ENCODE measurements around the gene TREML2. TPM values are rescaled to one million over a fixed set of nuclear protein-coding genes. Genes with fewer than 3 reads are reported as not detected.
A peak's percentile ranks its signal among the peaks of the same experiment; 100 is the strongest.

The TREML2 gene
- total RNA-seq, 1 donor from 2014 or later, result 0.61 TPM

DNA sequence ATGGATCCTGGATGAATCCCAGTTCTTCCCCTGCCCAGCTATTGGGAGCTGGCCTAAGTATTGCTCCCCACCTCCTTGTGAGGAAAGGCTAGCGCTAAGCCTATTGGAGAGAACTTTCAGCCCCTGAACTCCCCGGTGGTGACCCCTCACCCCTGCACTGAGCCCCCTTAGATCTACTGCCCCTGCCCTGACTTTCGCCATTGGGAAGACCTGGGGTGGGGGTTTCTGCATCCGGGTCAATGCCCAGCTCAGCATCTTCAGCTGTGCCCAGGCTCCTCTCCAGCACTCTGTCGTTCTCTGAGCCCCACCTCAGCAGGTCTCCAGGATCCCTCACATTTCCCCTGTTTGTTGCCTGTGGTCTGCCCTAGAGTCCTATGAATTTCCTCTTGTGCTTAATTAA lies 36.2 kb upstream of the TREML2 start:
- Histone ChIP-seq H3K9me3 (no peaks in the 10 kb centered on the region), H3K4me1 (no peaks in the 10 kb centered on the region), H3K27ac (no peak overlapping the region), H3K4me3 (no peak overlapping the region), H3K36me3 (no peaks in the 10 kb centered on the region), H3K27me3 (peaks cover 24% of the 10 kb centered on the region)
- intact Hi-C loops (cut with DNase I), result no loop called here
- DNase-seq, result no peak
- TF ChIP-seq, protein P1, sequence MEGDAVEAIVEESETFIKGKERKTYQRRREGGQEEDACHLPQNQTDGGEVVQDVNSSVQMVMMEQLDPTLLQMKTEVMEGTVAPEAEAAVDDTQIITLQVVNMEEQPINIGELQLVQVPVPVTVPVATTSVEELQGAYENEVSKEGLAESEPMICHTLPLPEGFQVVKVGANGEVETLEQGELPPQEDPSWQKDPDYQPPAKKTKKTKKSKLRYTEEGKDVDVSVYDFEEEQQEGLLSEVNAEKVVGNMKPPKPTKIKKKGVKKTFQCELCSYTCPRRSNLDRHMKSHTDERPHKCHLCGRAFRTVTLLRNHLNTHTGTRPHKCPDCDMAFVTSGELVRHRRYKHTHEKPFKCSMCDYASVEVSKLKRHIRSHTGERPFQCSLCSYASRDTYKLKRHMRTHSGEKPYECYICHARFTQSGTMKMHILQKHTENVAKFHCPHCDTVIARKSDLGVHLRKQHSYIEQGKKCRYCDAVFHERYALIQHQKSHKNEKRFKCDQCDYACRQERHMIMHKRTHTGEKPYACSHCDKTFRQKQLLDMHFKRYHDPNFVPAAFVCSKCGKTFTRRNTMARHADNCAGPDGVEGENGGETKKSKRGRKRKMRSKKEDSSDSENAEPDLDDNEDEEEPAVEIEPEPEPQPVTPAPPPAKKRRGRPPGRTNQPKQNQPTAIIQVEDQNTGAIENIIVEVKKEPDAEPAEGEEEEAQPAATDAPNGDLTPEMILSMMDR (IDR thresholded peaks at IDR 0.05), result no peak
- no peak for ATAC-seq

GRCh38 chr6:41236276-41236675 lies 35.3 kb upstream of the TREML2 start:
- TF ChIP-seq, protein P1 (IDR thresholded peaks at IDR 0.05), result no peak
- intact Hi-C loops (cut with DNase I), result no loop called here
- DNase-seq (no peak), ATAC-seq (no peak)
- no peaks in the 10 kb centered on the region for H3K36me3 ChIP-seq
- H3K4me1 ChIP-seq, result no peaks in the 10 kb centered on the region
- H3K27me3 ChIP-seq, result peaks cover 24% of the 10 kb centered on the region
- H3K27ac ChIP-seq, result no peak overlapping the region
- no peaks in the 10 kb centered on the region for H3K9me3 ChIP-seq
- no peak overlapping the region for H3K4me3 ChIP-seq

DNA sequence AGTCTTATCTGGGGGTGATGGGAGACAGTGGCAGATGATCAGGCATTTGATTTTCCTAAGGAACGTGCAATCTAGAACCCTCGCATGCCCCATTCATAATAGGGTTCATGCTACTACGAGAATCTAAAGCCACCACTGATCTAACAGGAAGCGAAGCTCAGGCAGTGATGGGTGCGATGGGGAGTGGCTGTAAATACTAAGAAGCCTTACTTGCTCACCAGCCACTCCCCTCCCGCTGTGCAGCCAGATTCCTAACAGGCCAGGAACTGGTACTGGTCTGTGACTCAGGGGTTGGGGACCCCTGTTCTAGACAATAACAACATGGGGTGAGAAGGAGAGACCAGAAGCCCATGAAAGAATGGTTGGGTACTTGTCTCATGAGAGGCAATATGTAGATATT lies 31.7 kb upstream of the TREML2 start:
- Histone ChIP-seq H3K27me3 (no peaks in the 10 kb centered on the region), H3K36me3 (no peaks in the 10 kb centered on the region), H3K4me1 (no peaks in the 10 kb centered on the region), H3K4me3 (no peak overlapping the region), H3K27ac (no peak overlapping the region), H3K9me3 (no peaks in the 10 kb centered on the region)
- DNase-seq (no peak), ATAC-seq (no peak)
- intact Hi-C loops (cut with DNase I), result no loop called here
- TF ChIP-seq, protein P1 (IDR thresholded peaks at IDR 0.05), result no peak

DNA sequence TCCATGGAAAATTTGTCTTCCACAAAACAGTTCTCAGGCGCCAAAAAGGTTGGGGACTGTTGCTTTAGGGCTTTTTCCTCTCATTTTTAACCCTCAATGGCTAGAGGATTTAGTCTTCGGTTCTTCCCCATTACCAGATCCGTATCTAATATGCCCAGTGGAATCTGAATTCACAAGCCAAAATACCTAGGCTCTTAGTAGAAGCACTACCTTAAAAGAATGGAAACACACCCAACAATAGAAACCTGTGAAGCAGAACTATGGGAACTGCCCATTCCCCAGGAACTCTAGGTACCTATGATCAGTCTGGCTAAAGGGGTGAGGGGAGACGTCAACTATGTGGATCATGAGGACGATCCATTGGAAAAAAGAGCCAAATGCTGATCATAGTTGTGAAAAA lies 30.3 kb upstream of the TREML2 start:
- H3K27me3 ChIP-seq, result no peaks in the 10 kb centered on the region
- TF ChIP-seq, protein P1 (IDR thresholded peaks at IDR 0.05), result no peak
- H3K4me1 ChIP-seq, result no peaks in the 10 kb centered on the region
- H3K4me3 ChIP-seq, result no peak overlapping the region
- H3K9me3 ChIP-seq, result no peaks in the 10 kb centered on the region
- H3K36me3 ChIP-seq, result no peaks in the 10 kb centered on the region
- H3K27ac ChIP-seq, result no peak overlapping the region
- intact Hi-C loops (cut with DNase I), result no loop called here
- ATAC-seq, result no peak
- no peak for DNase-seq

DNA sequence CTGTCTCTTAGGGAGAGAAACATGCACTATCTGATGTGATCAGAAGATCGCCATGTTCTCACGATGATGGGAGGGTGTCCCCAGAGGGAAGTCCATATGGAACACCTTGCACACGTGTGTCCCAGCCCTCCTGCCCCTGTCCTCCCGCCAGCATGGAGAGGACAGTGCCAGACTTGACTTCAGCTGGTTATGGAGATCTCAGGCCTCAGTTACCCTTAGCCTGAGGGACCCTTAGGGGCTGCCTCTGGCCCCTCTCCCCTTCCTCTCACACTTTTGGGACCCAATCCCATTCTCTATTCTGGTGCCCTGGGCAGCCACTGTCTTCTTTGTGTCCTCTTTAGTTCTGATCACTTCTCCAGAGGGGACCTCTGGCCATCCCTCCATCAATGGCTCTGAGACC lies 28.8 kb upstream of the TREML2 start:
- TF ChIP-seq, protein P1 (IDR thresholded peaks at IDR 0.05), result no peak
- peak; percentile 15 for ATAC-seq
- intact Hi-C loops (cut with DNase I), result no loop called here
- Histone ChIP-seq H3K36me3 (no peaks in the 10 kb centered on the region), H3K9me3 (no peaks in the 10 kb centered on the region), H3K27ac (no peak overlapping the region), H3K4me1 (no peaks in the 10 kb centered on the region), H3K4me3 (no peak overlapping the region), H3K27me3 (no peaks in the 10 kb centered on the region)
- no peak for DNase-seq

GRCh38 chr6:41228616-41229015 lies 27.7 kb upstream of the TREML2 start:
- Histone ChIP-seq H3K4me3 (no peak overlapping the region), H3K27me3 (peaks cover 4% of the 10 kb centered on the region), H3K9me3 (no peaks in the 10 kb centered on the region), H3K36me3 (no peaks in the 10 kb centered on the region), H3K27ac (no peak overlapping the region), H3K4me1 (no peaks in the 10 kb centered on the region)
- DNase-seq (no peak), ATAC-seq (peak; percentile 78)
- TF ChIP-seq, protein P1 (IDR thresholded peaks at IDR 0.05), result no peak
- intact Hi-C loops (cut with DNase I), result no loop called here

All from upper lobe of right lung (tissue), 1 donor.